Activated naive CD4-positive, alpha-beta T cell treated with anti-CD3 and anti-CD28 coated beads, Interleukin-2, amount 10 ng/mL, durations not matched to agents 7 days and 5 days (primary cell): Measurements from ENCODE around the gene TENT4A.

Source experiments
- CTCF ChIA-PET: fragments of 350-600 bp; sonication (Branson Sonifier 250); formaldehyde crosslinking; loops from one replicate; lab custom pipeline; 2021; ENCODE audit warnings: antibody characterized with exemption; lab: Charles Lee
- DNase-seq: peaks from one replicate; pipeline ENCODE4 v3.0.0-alpha.2; 2020
- H3K27ac Mint-ChIP-seq: one replicate; pipeline ENCODE4 v1.8.0; 2021; ENCODE audit warnings: mild to moderate bottlenecking, moderate library complexity, mixed read lengths
- H3K27me3 Mint-ChIP-seq: one replicate; pipeline ENCODE4 v1.8.0; 2021; ENCODE audit warnings: mild to moderate bottlenecking, mixed read lengths
- H3K36me3 Mint-ChIP-seq: one replicate; pipeline ENCODE4 v1.8.0; 2021; ENCODE audit warnings: mixed read lengths
- H3K4me1 Mint-ChIP-seq: one replicate; pipeline ENCODE4 v1.8.0; 2021; ENCODE audit warnings: mixed read lengths
- H3K4me3 Mint-ChIP-seq: one replicate; pipeline ENCODE4 v1.8.0; 2021; ENCODE audit warnings: mild to moderate bottlenecking, moderate library complexity, mixed read lengths
- H3K9me3 Mint-ChIP-seq: one replicate; pipeline ENCODE4 v1.8.0; 2021; ENCODE audit warnings: mixed read lengths

The TENT4A gene

GRCh38 chr5:6750142-6750840 lies 37.1 kb downstream of the TENT4A start:
- Mint-ChIP-seq H3K4me1 (no peaks in the 10 kb centered on the region), H3K36me3 (peaks cover 66% of the 10 kb centered on the region), H3K4me3 (no peak overlapping the region), H3K27ac (no peak overlapping the region), H3K9me3 (no peaks in the 10 kb centered on the region), H3K27me3 (no peaks in the 10 kb centered on the region)
- CTCF ChIA-PET: interaction anchor here (1.0 kb wide), 1 partner anchor 122 kb away, joined by 4 read pairs; no protein-coding TSS in a partner anchor
- DNase-seq: no peak

DNA sequence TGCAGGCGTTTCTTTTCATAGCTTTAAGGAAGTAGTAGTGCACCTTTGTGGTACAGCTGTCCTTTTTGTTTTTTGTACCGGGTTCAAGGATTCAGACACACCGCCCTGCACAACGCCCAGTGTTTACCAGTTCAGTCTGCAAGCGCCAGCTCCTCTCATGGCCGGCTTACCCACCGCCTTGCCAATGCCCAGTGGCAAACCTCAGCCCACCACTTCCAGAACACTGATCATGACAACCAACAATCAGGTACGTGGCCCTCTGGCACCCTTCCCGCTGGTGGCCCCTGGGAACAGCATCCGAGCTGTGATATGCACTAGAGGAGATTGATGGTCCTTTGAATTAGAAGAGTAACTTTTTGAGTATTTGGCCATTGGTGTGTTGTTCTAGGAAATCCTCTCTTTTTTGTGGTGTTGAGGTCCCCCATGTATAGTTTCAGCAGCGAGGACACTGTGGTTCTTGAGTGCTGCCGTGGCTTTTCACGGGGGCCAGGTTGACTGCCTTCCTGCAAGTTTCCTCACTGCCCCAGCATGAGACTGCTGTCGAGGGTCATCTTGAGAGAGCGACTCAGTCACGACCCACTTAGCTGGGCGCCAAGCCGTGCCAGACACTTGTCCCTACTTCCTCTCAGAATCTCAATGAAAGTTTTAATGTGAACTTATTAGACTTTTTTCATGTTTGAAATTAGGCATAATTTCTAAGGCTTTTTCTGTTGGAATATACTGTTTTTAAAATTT lies 37.9 kb downstream of the TENT4A start:
- Mint-ChIP-seq H3K4me1 (no peaks in the 10 kb centered on the region), H3K4me3 (no peak overlapping the region), H3K9me3 (no peaks in the 10 kb centered on the region), H3K27ac (no peak overlapping the region), H3K27me3 (no peaks in the 10 kb centered on the region), H3K36me3 (peaks cover 67% of the 10 kb centered on the region)
- CTCF ChIA-PET: no interaction called here
- no peak for DNase-seq

DNA sequence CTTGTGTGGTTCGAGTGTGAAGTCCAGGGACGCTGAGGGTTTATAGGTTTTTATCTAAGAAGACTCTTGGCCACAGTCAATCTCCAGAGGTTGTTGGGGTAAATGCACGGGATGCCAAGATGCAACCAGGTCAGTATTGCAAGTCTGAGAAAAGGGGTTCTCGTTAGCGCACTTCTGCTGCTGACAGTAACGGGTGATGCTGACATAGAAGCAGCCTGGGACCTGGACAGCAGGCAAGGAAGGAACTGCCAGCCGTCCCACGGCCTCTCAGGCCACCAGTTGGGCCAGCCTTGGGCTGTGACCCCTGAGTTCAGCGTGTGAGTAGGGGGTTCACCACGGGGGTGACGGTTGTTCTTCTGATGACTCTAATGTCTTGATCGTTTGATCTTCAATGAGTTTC lies 39.0 kb downstream of the TENT4A start:
- Mint-ChIP-seq H3K27me3 (no peaks in the 10 kb centered on the region), H3K4me3 (no peak overlapping the region), H3K36me3 (peaks cover 70% of the 10 kb centered on the region), H3K4me1 (no peaks in the 10 kb centered on the region), H3K9me3 (no peaks in the 10 kb centered on the region), H3K27ac (no peak overlapping the region)
- CTCF ChIA-PET: no interaction called here
- DNase-seq: no peak

GRCh38 chr5:6752782-6753181 lies 39.5 kb downstream of the TENT4A start:
- DNase-seq: no peak
- H3K4me3 Mint-ChIP-seq: no peak overlapping the region

GRCh38 chr5:6753851-6754250 lies 40.6 kb downstream of the TENT4A start:
- H3K36me3 Mint-ChIP-seq: peaks cover 69% of the 10 kb centered on the region
- H3K9me3 Mint-ChIP-seq: no peaks in the 10 kb centered on the region
- no peak overlapping the region for H3K4me3 Mint-ChIP-seq
- DNase-seq: no peak
- H3K4me1 Mint-ChIP-seq: no peaks in the 10 kb centered on the region
- no peaks in the 10 kb centered on the region for H3K27me3 Mint-ChIP-seq
- H3K27ac Mint-ChIP-seq: peak overlapping the region; percentile 70
- CTCF ChIA-PET: no interaction called here

More at GRCh38 chr5:6752782-6753181, 39.5 kb downstream of the TENT4A start:
- CTCF ChIA-PET: no interaction called here
- Mint-ChIP-seq H3K4me1 (no peaks in the 10 kb centered on the region), H3K36me3 (peaks cover 71% of the 10 kb centered on the region), H3K27me3 (no peaks in the 10 kb centered on the region), H3K9me3 (no peaks in the 10 kb centered on the region), H3K27ac (no peak overlapping the region)

- Mint-ChIP-seq H3K27me3 (no peaks in the 10 kb centered on the region), H3K4me1 (no peaks in the 10 kb centered on the region), H3K4me3 (no peak overlapping the region), H3K27ac (peak overlapping the region; percentile 45), H3K36me3 (peaks cover 64% of the 10 kb centered on the region), H3K9me3 (no peaks in the 10 kb centered on the region)
- CTCF ChIA-PET: interaction anchor here (0.8 kb wide), 1 partner anchor 9 kb away, joined by 3 read pairs; no protein-coding TSS in a partner anchor
- no peak for DNase-seq
Observed at GRCh38 chr5:6754766-6755165, 41.5 kb downstream of the TENT4A start.

DNA sequence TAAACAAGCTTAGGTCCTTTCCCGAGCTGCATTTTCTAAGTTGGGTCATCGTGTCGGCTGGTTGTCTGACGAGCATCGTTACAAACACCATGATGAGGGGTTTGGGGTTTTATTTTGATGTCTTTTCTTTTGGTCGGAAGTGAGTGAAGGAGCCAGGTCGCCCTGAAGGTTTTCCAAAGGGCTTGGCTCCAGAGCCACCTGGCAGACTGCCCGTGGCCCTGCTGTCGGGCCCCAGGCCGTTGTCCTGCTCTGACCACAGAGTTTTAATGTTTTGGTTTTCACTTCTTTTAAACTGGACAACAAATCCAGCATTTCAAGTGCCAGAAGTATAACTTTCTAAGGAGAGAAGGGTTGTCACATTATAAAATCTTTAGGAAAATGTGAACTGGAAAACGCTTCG lies 42.3 kb downstream of the TENT4A start:
- Mint-ChIP-seq H3K27ac (no peak overlapping the region), H3K36me3 (peaks cover 59% of the 10 kb centered on the region), H3K9me3 (no peaks in the 10 kb centered on the region), H3K4me1 (no peaks in the 10 kb centered on the region), H3K4me3 (no peak overlapping the region), H3K27me3 (no peaks in the 10 kb centered on the region)
- CTCF ChIA-PET: interaction anchor here (0.8 kb wide), 1 partner anchor 10 kb away, joined by 3 read pairs; no protein-coding TSS in a partner anchor
- no peak for DNase-seq

GRCh38 chr5:6755941-6756340 lies 42.7 kb downstream of the TENT4A start:
- Mint-ChIP-seq H3K36me3 (peaks cover 57% of the 10 kb centered on the region), H3K27ac (no peak overlapping the region), H3K4me3 (no peak overlapping the region), H3K27me3 (no peaks in the 10 kb centered on the region), H3K9me3 (no peaks in the 10 kb centered on the region), H3K4me1 (no peaks in the 10 kb centered on the region)
- DNase-seq: no peak
- CTCF ChIA-PET: no interaction called here

GRCh38 chr5:6757414-6757969 lies 44.3 kb downstream of the TENT4A start:
- H3K27ac Mint-ChIP-seq: no peak overlapping the region
- H3K36me3 Mint-ChIP-seq: peaks cover 45% of the 10 kb centered on the region
- no peaks in the 10 kb centered on the region for H3K9me3 Mint-ChIP-seq
- no peaks in the 10 kb centered on the region for H3K4me1 Mint-ChIP-seq
- H3K27me3 Mint-ChIP-seq: no peaks in the 10 kb centered on the region
- CTCF ChIA-PET: no interaction called here
- no peak overlapping the region for H3K4me3 Mint-ChIP-seq
- DNase-seq: no peak

GRCh38 chr5:6758236-6758635 lies 45.0 kb downstream of the TENT4A start:
- CTCF ChIA-PET: no interaction called here
- Mint-ChIP-seq H3K27ac (no peak overlapping the region), H3K27me3 (no peaks in the 10 kb centered on the region), H3K4me1 (no peaks in the 10 kb centered on the region), H3K9me3 (no peaks in the 10 kb centered on the region), H3K4me3 (no peak overlapping the region), H3K36me3 (peaks cover 39% of the 10 kb centered on the region)
- no peak for DNase-seq

DNA sequence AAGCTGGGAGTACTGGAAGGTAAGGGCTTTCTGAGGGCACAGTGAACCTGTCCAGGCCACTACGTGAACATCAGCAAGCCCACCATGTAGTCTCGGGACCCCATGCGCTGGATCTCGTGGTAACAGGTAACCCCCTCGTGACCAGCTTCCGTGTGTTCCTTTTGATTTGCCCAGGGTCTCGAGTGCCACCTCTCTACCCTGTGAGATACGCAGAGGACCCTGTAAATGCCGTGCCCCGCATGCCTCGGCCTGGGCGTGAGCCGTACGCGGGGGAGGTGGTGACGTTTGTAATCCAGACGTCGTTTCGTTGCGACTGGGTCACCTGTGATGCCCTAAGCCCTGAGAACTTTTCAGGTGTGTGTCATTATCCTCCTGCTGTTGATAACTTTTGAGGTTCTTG lies 45.5 kb downstream of the TENT4A start:
- H3K27ac Mint-ChIP-seq: no peak overlapping the region
- H3K36me3 Mint-ChIP-seq: peaks cover 35% of the 10 kb centered on the region
- CTCF ChIA-PET: no interaction called here
- no peaks in the 10 kb centered on the region for H3K4me1 Mint-ChIP-seq
- H3K9me3 Mint-ChIP-seq: no peaks in the 10 kb centered on the region
- no peak overlapping the region for H3K4me3 Mint-ChIP-seq
- H3K27me3 Mint-ChIP-seq: no peaks in the 10 kb centered on the region
- DNase-seq: no peak

DNA sequence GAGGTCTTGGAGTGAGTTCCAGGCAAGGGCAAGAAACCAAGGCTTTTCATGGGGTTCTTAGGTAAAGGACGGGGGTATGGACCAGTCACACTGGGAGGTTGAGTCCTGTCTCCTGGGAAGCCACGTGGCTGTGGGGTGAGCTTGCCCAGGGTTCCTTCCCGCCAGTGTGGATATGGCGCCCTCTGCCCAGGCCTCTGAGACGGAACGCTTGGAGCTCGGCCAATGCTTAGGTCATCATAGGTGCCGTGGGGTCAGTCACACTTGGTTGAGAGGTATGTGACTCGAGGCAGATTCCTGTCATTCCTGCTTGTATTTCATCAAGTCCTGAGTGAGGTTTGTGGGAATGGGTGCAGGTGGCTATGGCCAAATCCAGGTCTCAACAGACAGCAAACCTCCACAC lies 46.2 kb downstream of the TENT4A start:
- Mint-ChIP-seq H3K4me1 (no peaks in the 10 kb centered on the region), H3K36me3 (peaks cover 30% of the 10 kb centered on the region), H3K27me3 (no peaks in the 10 kb centered on the region), H3K9me3 (no peaks in the 10 kb centered on the region), H3K27ac (no peak overlapping the region), H3K4me3 (no peak overlapping the region)
- no peak for DNase-seq
- CTCF ChIA-PET: no interaction called here

DNA sequence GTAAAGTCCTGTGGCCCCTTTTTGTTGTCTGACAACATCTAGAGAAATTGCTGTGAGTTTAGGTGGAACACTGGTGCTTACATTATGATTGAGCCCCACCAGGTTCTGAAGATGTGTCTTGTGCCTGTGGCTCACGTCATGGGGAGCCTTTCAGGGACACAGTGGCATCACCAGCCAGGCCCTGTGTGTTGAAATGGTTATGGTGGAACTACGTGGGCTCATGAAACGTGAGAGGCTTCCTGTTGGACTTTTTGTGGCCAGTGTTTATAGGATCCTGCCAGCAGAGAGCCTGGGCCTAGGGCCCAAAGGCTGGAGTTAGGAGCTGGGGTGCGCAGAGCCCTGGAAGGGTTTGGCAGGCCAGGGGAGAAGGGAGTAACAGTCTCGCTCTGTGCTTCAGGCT lies 46.8 kb downstream of the TENT4A start:
- H3K9me3 Mint-ChIP-seq: no peaks in the 10 kb centered on the region
- H3K27ac Mint-ChIP-seq: no peak overlapping the region
- CTCF ChIA-PET: no interaction called here
- no peaks in the 10 kb centered on the region for H3K27me3 Mint-ChIP-seq
- H3K4me1 Mint-ChIP-seq: no peaks in the 10 kb centered on the region
- DNase-seq: no peak
- H3K4me3 Mint-ChIP-seq: no peak overlapping the region
- H3K36me3 Mint-ChIP-seq: peaks cover 26% of the 10 kb centered on the region

DNA sequence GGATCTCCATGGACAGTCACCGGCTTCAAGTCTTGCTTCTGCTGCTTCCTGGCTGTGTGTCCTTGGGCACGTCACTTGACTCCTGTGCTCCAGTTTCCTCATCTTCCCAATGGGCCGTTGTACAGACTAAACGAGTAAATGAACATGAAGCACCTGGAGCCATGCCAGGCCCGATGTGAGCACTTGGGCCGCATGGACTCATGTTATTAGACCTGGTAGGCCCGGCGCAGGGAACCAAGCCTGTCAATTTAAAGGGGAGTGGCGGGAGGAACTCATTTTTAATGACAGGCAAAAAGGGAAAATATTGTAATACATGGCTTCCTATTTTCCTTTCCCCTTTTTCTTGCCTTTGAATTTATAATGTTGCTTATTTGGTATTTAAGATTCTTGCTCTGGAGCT lies 47.5 kb downstream of the TENT4A start:
- Mint-ChIP-seq H3K9me3 (no peaks in the 10 kb centered on the region), H3K4me3 (no peak overlapping the region), H3K36me3 (peaks cover 20% of the 10 kb centered on the region), H3K27me3 (peaks cover 2% of the 10 kb centered on the region), H3K4me1 (peaks cover 4% of the 10 kb centered on the region), H3K27ac (no peak overlapping the region)
- CTCF ChIA-PET: interaction anchor here (0.9 kb wide), 1 partner anchor 1097 kb away, joined by 3 read pairs; no protein-coding TSS in a partner anchor
- no peak for DNase-seq
